OCI-LY1 (cell line): ENCODE measurements around the gene TGFBR3L.

ENCODE experiments used
- H2AFZ ChIP-seq: fragments of 200-600 bp; sonication (generic), shearing (Covaris generic); 2 replicates; pipeline ENCODE4 v1.6.0; 2014; ENCODE audit warnings: antibody characterized with exemption, mild to moderate bottlenecking, low read length
- H3F3A ChIP-seq: fragments of 200-600 bp; sonication (generic), shearing (Covaris generic); 2 replicates; pipeline ENCODE4 v1.6.0; 2014; ENCODE audit warnings: mild to moderate bottlenecking, antibody characterized with exemption, low read length, moderate library complexity; ENCODE audit not compliant: insufficient read depth
- H3K27ac ChIP-seq: fragments of 200-600 bp; sonication (generic); 2 replicates; pipeline ENCODE4 v1.5.1; 2014; ENCODE audit warnings: low read length, mixed run types, mild to moderate bottlenecking, low read depth; ENCODE audit not compliant: poor library complexity, severe bottlenecking
- H3K27me3 ChIP-seq: fragments of 200-600 bp; sonication (generic); 2 replicates; pipeline ENCODE4 v1.6.0; 2014; ENCODE audit warnings: antibody characterized with exemption, mild to moderate bottlenecking, low read length, moderate library complexity; ENCODE audit not compliant: insufficient read depth
- H3K36me3 ChIP-seq: fragments of 200-600 bp; sonication (generic); 2 replicates; pipeline ENCODE4 v1.6.1; 2014; ENCODE audit warnings: mild to moderate bottlenecking, antibody characterized with exemption, low read length, moderate library complexity, mixed read lengths; ENCODE audit not compliant: insufficient read depth
- H3K4me1 ChIP-seq: fragments of 200-600 bp; sonication (generic); 2 replicates; pipeline ENCODE4 v1.5.1; 2014; ENCODE audit warnings: mild to moderate bottlenecking, low read length, moderate library complexity; ENCODE audit not compliant: insufficient read depth, severe bottlenecking
- H3K4me2 ChIP-seq: fragments of 200-600 bp; sonication (generic), shearing (Covaris generic); 2 replicates; pipeline ENCODE4 v1.6.1; 2014; ENCODE audit warnings: low read length
- H3K4me3 ChIP-seq: fragments of 200-600 bp; sonication (generic); 2 replicates; pipeline ENCODE4 v1.5.1; 2014; ENCODE audit warnings: low read length, low read depth, mild to moderate bottlenecking, mixed read lengths; ENCODE audit not compliant: poor library complexity, severe bottlenecking
- H3K79me2 ChIP-seq: fragments of 200-600 bp; shearing (Covaris generic); 2 replicates; pipeline ENCODE4 v1.6.1; 2016; ENCODE audit warnings: mixed run types, low read length, mixed read lengths; ENCODE audit not compliant: insufficient read depth
- H3K9ac ChIP-seq: fragments of 200-600 bp; sonication (generic), shearing (Covaris generic); 2 replicates; pipeline ENCODE4 v1.6.1; 2014; ENCODE audit warnings: mild to moderate bottlenecking, low read length, mixed read lengths
- H3K9me2 ChIP-seq: fragments of 200-600 bp; sonication (generic), shearing (Covaris generic); 2 replicates; pipeline ENCODE4 v1.6.1; 2014; ENCODE audit warnings: low read depth, mild to moderate bottlenecking, low read length, mixed read lengths
- H3K9me3 ChIP-seq: fragments of 200-600 bp; shearing (Covaris generic); 2 replicates; pipeline ENCODE4 v1.6.1; 2014; ENCODE audit warnings: low read length, mixed read lengths
- H4K20me1 ChIP-seq: fragments of 200-600 bp; sonication (generic), shearing (Covaris generic); 2 replicates; pipeline ENCODE4 v1.6.0; 2016; ENCODE audit warnings: mild to moderate bottlenecking, low read length; ENCODE audit not compliant: insufficient read depth
- CTCF ChIP-seq: fragments of 200-600 bp; sonication (generic), shearing (Covaris generic); IDR thresholded peaks from 2 replicates; pipeline ENCODE4 v1.5.1; 2017; ENCODE audit warnings: mild to moderate bottlenecking, antibody characterized with exemption, low read length, moderate library complexity, mixed read lengths
- EZH2 ChIP-seq: fragments of 200-600 bp; sonication (generic), shearing (Covaris generic); IDR thresholded peaks from 2 replicates; pipeline ENCODE4 v1.8.0; 2017; ENCODE audit warnings: borderline replicate concordance, mixed run types, mild to moderate bottlenecking, antibody characterized with exemption, low read length, moderate library complexity, mixed read lengths

Gene TGFBR3L

GRCh38 chr19:7867092-7867844, 47.4 kb upstream of the TGFBR3L start:
- peaks cover 18% of the 10 kb centered on the region for H3K4me1 ChIP-seq
- H3K9me2 ChIP-seq: no peaks in the 10 kb centered on the region
- H3K9ac ChIP-seq: no peak overlapping the region
- no peaks in the 10 kb centered on the region for H3K27me3 ChIP-seq
- no peaks in the 10 kb centered on the region for H3K9me3 ChIP-seq
- no peaks in the 10 kb centered on the region for H3K79me2 ChIP-seq
- TF ChIP-seq EZH2 (no peak), CTCF (no peak)
- H3K36me3 ChIP-seq: no peaks in the 10 kb centered on the region
- H3K4me3 ChIP-seq: no peak overlapping the region
- H3K27ac ChIP-seq: no peak overlapping the region
- H3K4me2 ChIP-seq: no peak overlapping the region
- H3F3A ChIP-seq: 0 out of 2 replicates have a peak, but pooled peaks cover 3% of the 10 kb centered on the region
- no peak overlapping the region for H2AFZ ChIP-seq
- H4K20me1 ChIP-seq: no peaks in the 10 kb centered on the region

GRCh38 chr19:7868326-7868670, 46.3 kb upstream of the TGFBR3L start:
- Histone ChIP-seq H3K9me2 (no peaks in the 10 kb centered on the region), H3K4me1 (peaks cover 18% of the 10 kb centered on the region), H3K27ac (no peak overlapping the region), H2AFZ (no peak overlapping the region), H3K9me3 (no peaks in the 10 kb centered on the region), H3K36me3 (no peaks in the 10 kb centered on the region), H3K4me3 (peak overlapping the region; percentile 56), H3F3A (0 out of 2 replicates have a peak, but pooled peaks cover 3% of the 10 kb centered on the region), H3K4me2 (peak overlapping the region; percentile 73), H4K20me1 (no peaks in the 10 kb centered on the region), H3K79me2 (no peaks in the 10 kb centered on the region), H3K9ac (no peak overlapping the region), H3K27me3 (no peaks in the 10 kb centered on the region)
- TF ChIP-seq EZH2: no peak
- no peak for TF ChIP-seq CTCF

GRCh38 chr19:7868671-7869452, 45.8 kb upstream of the TGFBR3L start:
- Histone ChIP-seq H3K79me2 (no peaks in the 10 kb centered on the region), H3K27me3 (no peaks in the 10 kb centered on the region), H3K9me3 (no peaks in the 10 kb centered on the region), H3K9me2 (no peaks in the 10 kb centered on the region), H3F3A (0 out of 2 replicates have a peak, but pooled peaks cover 3% of the 10 kb centered on the region), H3K27ac (no peak overlapping the region), H2AFZ (no peak overlapping the region), H3K4me2 (peak overlapping the region; percentile 73), H3K36me3 (no peaks in the 10 kb centered on the region), H3K9ac (peak overlapping the region; percentile 18; the same call in 1 of the 2 replicates), H4K20me1 (no peaks in the 10 kb centered on the region), H3K4me1 (peaks cover 18% of the 10 kb centered on the region), H3K4me3 (peak overlapping the region; percentile 56)
- TF ChIP-seq EZH2 (no peak), CTCF (peak; percentile 69)
